Fibroblast of lung (primary cell): ENCODE measurements around the gene F13B. TPM values are rescaled to one million over a fixed set of nuclear protein-coding genes. Genes with fewer than 3 reads are reported as not detected.

Experiments used
- DNase-seq, 2 donors: peaks; one replicate each; pipeline versions ENCODE4 v3.0.0 to v3.0.0-alpha.2; 2010; ENCODE audit warnings: low read depth in 2 of 2
- H2AFZ ChIP-seq: 2 replicates; pipeline ENCODE4 v1.5.1; 2012; ENCODE audit warnings: low read length, control low read depth, inconsistent platforms
- H3K27ac ChIP-seq: 2 replicates; pipeline ENCODE4 v1.5.1; 2011; ENCODE audit warnings: low read length, control low read depth; ENCODE audit not compliant: insufficient read depth
- H3K27me3 ChIP-seq: 2 replicates; pipeline ENCODE4 v1.5.1; 2011; ENCODE audit warnings: mild to moderate bottlenecking, low read length; ENCODE audit not compliant: control insufficient read depth, insufficient read depth
- H3K36me3 ChIP-seq: 2 replicates; pipeline ENCODE4 v1.5.1; 2011; ENCODE audit warnings: low read length; ENCODE audit not compliant: control insufficient read depth, insufficient read depth
- H3K4me1 ChIP-seq: 2 replicates; pipeline ENCODE4 v1.5.1; 2011; ENCODE audit warnings: low read length; ENCODE audit not compliant: control insufficient read depth, insufficient read depth; ENCODE audit errors: extremely low read depth
- H3K4me2 ChIP-seq: 2 replicates; pipeline ENCODE4 v1.5.1; 2011; ENCODE audit warnings: low read length, control low read depth; ENCODE audit not compliant: insufficient read depth; ENCODE audit errors: extremely low read depth
- H3K4me3 ChIP-seq, 4 experiments: fragments of 200-600 bp in 1 of 4; sonication (generic) in 1 of 4; replicated peaks in 1 of 4; 2 replicates each; pipeline ENCODE4 v1.5.1; 2011 to 2016; ENCODE audit warnings: low read length in 4 of 4, low read depth in 3 of 4, mild to moderate bottlenecking in 3 of 4, control low read depth in 2 of 4, inconsistent platforms in 1 of 4, mixed read lengths in 1 of 4; ENCODE audit not compliant: insufficient read depth in 1 of 4; ENCODE audit errors: control extremely low read depth in 1 of 4
- H3K79me2 ChIP-seq: 2 replicates; pipeline ENCODE4 v1.5.1; 2012; ENCODE audit warnings: mild to moderate bottlenecking, low read length, inconsistent platforms; ENCODE audit not compliant: control insufficient read depth, insufficient read depth
- H3K9ac ChIP-seq: 2 replicates; pipeline ENCODE4 v1.5.1; 2011; ENCODE audit warnings: mild to moderate bottlenecking, low read length, control low read depth; ENCODE audit not compliant: insufficient read depth
- H3K9me3 ChIP-seq: 2 replicates; pipeline ENCODE4 v1.5.1; 2012; ENCODE audit warnings: low read depth, low read length; ENCODE audit not compliant: control insufficient read depth, insufficient read depth
- H4K20me1 ChIP-seq: 2 replicates; pipeline ENCODE4 v1.5.1; 2011; ENCODE audit warnings: low read length; ENCODE audit not compliant: control insufficient read depth, insufficient read depth; ENCODE audit errors: extremely low read depth
- EZH2 ChIP-seq: IDR thresholded peaks from 2 replicates; pipeline ENCODE4 v1.5.1; 2012; ENCODE audit warnings: low read length, control low read depth, mild to moderate bottlenecking; ENCODE audit errors: missing control alignments
- polyA plus RNA-seq, 2 donors: library from polyadenylated mRNA; depleted of rRNA in 1 of 2; stranded (reverse) in 1 of 2; unstranded in 1 of 2; fragments of >200 nt; gene quantifications; 2 replicates each; pipeline ENCODE4 v1.2.1, GENCODE V29; 2011 to 2012; ENCODE audit warnings: missing spikeins in 1 of 2
- total RNA-seq: library from RNA; depleted of rRNA; stranded (reverse); fragments of >200 nt; gene quantifications from 2 replicates; pipeline ENCODE4 v1.2.1, GENCODE V29; 2014
- TF ChIP-seq, protein P1 (sequence below), 2 donors: IDR thresholded peaks in 1 of 2; conservative IDR thresholded peaks in 1 of 2; 1 replicate in 1 of 2; 2 replicates in 1 of 2; pipeline ENCODE4 v1.5.1; 2011 to 2012; ENCODE audit warnings: low read length in 2 of 2, control low read depth in 1 of 2, inconsistent platforms in 1 of 2, low read depth in 1 of 2, mild to moderate bottlenecking in 1 of 2

The F13B gene
- total and polyA plus RNA-seq, 2 donors (not counting 1 experiment from before 2014, with no cell fraction given): not detected

DNA sequence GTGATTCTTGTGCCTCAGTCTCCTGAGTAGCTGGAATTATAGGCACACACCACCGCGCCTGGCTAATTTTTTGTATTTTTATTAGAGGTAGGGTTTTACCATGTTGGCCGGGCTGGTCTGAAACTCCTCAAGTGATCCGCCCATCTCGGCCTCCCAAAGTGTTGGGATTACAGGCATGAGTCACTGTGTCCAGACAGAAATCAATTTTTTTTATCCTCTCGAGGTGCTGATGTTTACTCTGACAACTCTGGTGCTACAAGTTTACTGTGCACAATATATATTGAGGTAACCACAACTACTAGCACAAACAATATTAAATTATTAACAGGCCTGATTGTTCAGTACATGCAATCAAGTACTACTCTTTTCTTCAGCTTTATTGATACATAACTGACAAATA lies 39.7 kb downstream of the F13B start:
- Histone ChIP-seq H3K4me3 (no peak overlapping the region), H3K4me1 (no peaks in the 10 kb centered on the region), H3K36me3 (no peaks in the 10 kb centered on the region), H3K27ac (no peak overlapping the region), H3K4me2 (no peak overlapping the region), H3K79me2 (no peaks in the 10 kb centered on the region), H4K20me1 (no peaks in the 10 kb centered on the region), H3K9ac (no peak overlapping the region), H2AFZ (no peak overlapping the region), H3K9me3 (no peaks in the 10 kb centered on the region), H3K27me3 (no peaks in the 10 kb centered on the region)
- no peak for DNase-seq
- TF ChIP-seq EZH2: no peak
- TF ChIP-seq, protein P1, sequence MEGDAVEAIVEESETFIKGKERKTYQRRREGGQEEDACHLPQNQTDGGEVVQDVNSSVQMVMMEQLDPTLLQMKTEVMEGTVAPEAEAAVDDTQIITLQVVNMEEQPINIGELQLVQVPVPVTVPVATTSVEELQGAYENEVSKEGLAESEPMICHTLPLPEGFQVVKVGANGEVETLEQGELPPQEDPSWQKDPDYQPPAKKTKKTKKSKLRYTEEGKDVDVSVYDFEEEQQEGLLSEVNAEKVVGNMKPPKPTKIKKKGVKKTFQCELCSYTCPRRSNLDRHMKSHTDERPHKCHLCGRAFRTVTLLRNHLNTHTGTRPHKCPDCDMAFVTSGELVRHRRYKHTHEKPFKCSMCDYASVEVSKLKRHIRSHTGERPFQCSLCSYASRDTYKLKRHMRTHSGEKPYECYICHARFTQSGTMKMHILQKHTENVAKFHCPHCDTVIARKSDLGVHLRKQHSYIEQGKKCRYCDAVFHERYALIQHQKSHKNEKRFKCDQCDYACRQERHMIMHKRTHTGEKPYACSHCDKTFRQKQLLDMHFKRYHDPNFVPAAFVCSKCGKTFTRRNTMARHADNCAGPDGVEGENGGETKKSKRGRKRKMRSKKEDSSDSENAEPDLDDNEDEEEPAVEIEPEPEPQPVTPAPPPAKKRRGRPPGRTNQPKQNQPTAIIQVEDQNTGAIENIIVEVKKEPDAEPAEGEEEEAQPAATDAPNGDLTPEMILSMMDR (conservative IDR thresholded peaks at IDR 0.05 in 1 of 2, IDR thresholded peaks at IDR 0.05 in 1 of 2; ENCODE audit: low read depth in 1 of 2, low read length in 2 of 2): no peak

DNA sequence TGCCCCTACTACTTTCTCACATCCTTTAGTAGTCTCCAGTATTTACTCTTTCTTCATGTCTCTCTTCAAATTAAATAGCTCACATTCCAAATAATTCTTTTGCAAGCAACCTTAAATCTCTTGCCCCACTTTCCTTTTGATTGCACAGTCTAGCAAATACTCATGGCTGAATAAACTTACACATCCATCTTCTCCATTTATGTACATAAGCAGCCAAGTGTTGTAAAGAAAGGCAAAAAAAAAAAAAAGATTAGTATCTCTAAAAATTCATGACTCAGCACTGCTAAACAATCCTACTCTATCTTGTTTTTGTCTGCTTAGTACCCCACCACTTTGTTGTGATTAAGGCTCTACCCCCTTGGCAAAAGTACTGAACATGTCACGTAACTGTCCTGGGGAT lies 42.6 kb downstream of the F13B start:
- peak; percentile 16 to 53 for DNase-seq
- H3K4me1 ChIP-seq: no peaks in the 10 kb centered on the region
- H3K4me2 ChIP-seq: no peak overlapping the region
- no peaks in the 10 kb centered on the region for H3K27me3 ChIP-seq
- no peaks in the 10 kb centered on the region for H3K36me3 ChIP-seq
- H3K9me3 ChIP-seq: no peaks in the 10 kb centered on the region
- no peaks in the 10 kb centered on the region for H4K20me1 ChIP-seq
- H2AFZ ChIP-seq: no peak overlapping the region
- TF ChIP-seq, protein P1 (conservative IDR thresholded peaks at IDR 0.05 in 1 of 2, IDR thresholded peaks at IDR 0.05 in 1 of 2; ENCODE audit: low read depth in 1 of 2, low read length in 2 of 2): no peak
- no peak for TF ChIP-seq EZH2
- H3K9ac ChIP-seq: no peak overlapping the region
- no peak overlapping the region for H3K4me3 ChIP-seq
- H3K27ac ChIP-seq: no peak overlapping the region
- no peaks in the 10 kb centered on the region for H3K79me2 ChIP-seq

DNA sequence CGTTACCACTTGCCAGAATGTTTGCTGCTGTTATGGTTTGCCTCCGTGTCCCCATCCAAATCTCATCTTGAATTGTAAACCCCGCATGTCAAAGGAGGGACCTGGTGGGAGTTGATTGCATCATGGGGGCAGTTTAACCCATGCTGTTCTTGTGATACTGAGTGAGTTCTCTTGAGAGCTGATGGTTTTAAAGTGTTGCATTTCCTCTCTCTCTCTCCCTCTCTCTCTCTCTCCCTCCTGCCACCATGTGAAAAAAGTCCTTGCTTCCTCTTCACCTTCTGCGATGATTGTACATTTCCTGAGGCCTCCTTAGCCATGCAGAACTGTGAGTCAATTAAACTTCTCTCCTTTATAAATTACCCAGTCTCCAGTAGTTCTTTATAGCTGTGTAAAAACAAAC lies 45.3 kb downstream of the F13B start:
- Histone ChIP-seq H3K36me3 (no peaks in the 10 kb centered on the region), H3K4me1 (no peaks in the 10 kb centered on the region), H2AFZ (no peak overlapping the region), H3K9ac (no peak overlapping the region), H3K79me2 (no peaks in the 10 kb centered on the region), H3K4me2 (no peak overlapping the region), H3K27ac (no peak overlapping the region), H3K9me3 (no peaks in the 10 kb centered on the region), H3K27me3 (no peaks in the 10 kb centered on the region), H3K4me3 (no peak overlapping the region), H4K20me1 (no peaks in the 10 kb centered on the region)
- DNase-seq: no peak
- TF ChIP-seq EZH2: no peak
- TF ChIP-seq, protein P1 (conservative IDR thresholded peaks at IDR 0.05 in 1 of 2, IDR thresholded peaks at IDR 0.05 in 1 of 2; ENCODE audit: low read depth in 1 of 2, low read length in 2 of 2): no peak
